HCT116 (cell line): ENCODE data around the gene CACNG1. TPM values are rescaled to one million over a fixed set of nuclear protein-coding genes. Genes with fewer than 3 reads are reported as not detected.

Experiments
- ATAC-seq: fragments of 200-7000 bp; cut with Tn5 transposase; 2 replicates; pipeline ENCODE4 v1.9.1; 2020; ENCODE audit warnings: mild to moderate bottlenecking, moderate library complexity
- BruUV-seq: library from RNA; stranded (reverse); fragments of 400-500 nt; replicated peaks from 2 replicates; lab custom pipeline; 2021; lab: Mats Ljungman, UMichigan
- CTCF ChIA-PET: fragments of 300-600 bp; sonication (Branson Sonifier 250); formaldehyde crosslinking; loops from one replicate; lab custom pipeline; 2021; ENCODE audit warnings: antibody characterized with exemption; lab: Charles Lee
- POLR2A ChIA-PET: fragments of 300-600, 350-600 bp; sonication (Branson Sonifier 250); formaldehyde crosslinking; loops from one replicate; lab custom pipeline; 2021; ENCODE audit warnings: antibody characterized with exemption; lab: Charles Lee
- RAD21 ChIA-PET, 2 experiments: fragments of 300-600 bp; sonication (Branson Sonifier 250); formaldehyde crosslinking; loops; one replicate each; lab custom pipeline; 2023; ENCODE audit warnings: low total read pairs in 2 of 2; ENCODE audit not compliant: uncharacterized antibody in 2 of 2, unreplicated experiment in 2 of 2, low non-redundant PET in 1 of 2; lab: Charles Lee
- DNase-seq: peaks from one replicate; pipeline ENCODE4 v3.0.0-alpha.2; 2010; ENCODE audit warnings: low read depth, low spot score
- H2AFZ ChIP-seq: fragments of 200-600 bp; shearing (Covaris generic), sonication (generic); 2 replicates; pipeline ENCODE4 v1.6.1; 2017; ENCODE audit warnings: low read depth, mixed run types, mixed read lengths, antibody characterized with exemption, low read length; ENCODE audit not compliant: poor library complexity, severe bottlenecking
- H3K27ac ChIP-seq: 2 replicates; pipeline ENCODE4 v1.5.1; 2012; ENCODE audit warnings: low read depth, low read length
- H3K27me3 ChIP-seq: fragments of 200-600 bp; sonication (generic); 2 replicates; pipeline ENCODE4 v1.6.1; 2016; ENCODE audit warnings: mixed run types, low read length, mixed read lengths; ENCODE audit not compliant: insufficient read depth
- H3K36me3 ChIP-seq, 2 experiments: fragments of 200-500 bp in 1 of 2; fragments of 200-600 bp in 1 of 2; sonication (Bioruptor generic) in 1 of 2; sonication (generic) in 1 of 2; 2 replicates each; pipeline versions ENCODE4 v1.5.1 to v1.6.1; 2014 to 2016; ENCODE audit warnings: low read length in 2 of 2, inconsistent platforms in 1 of 2, mixed read lengths in 1 of 2, mixed run types in 1 of 2; ENCODE audit not compliant: insufficient read depth in 2 of 2, control insufficient read depth in 1 of 2
- H3K4me1 ChIP-seq, 2 experiments: fragments of 200-600 bp in 1 of 2; sonication (generic) in 1 of 2; 2 replicates each; pipeline versions ENCODE4 v1.5.1 to v1.6.1; 2012 to 2017; ENCODE audit warnings: low read length in 2 of 2, inconsistent platforms in 1 of 2, mild to moderate bottlenecking in 1 of 2, mixed read lengths in 1 of 2, mixed run types in 1 of 2, moderate library complexity in 1 of 2; ENCODE audit not compliant: insufficient read depth in 2 of 2, control insufficient read depth in 1 of 2
- H3K4me2 ChIP-seq: fragments of 200-600 bp; sonication (generic); 2 replicates; pipeline ENCODE4 v1.6.1; 2017; ENCODE audit warnings: mixed run types, low read length, mixed read lengths
- H3K4me3 ChIP-seq, 2 experiments: fragments of 200-600 bp in 1 of 2; sonication (generic) in 1 of 2; replicated peaks in 1 of 2; 2 replicates each; pipeline ENCODE4 v1.5.1; 2011 to 2016; ENCODE audit warnings: low read length in 2 of 2, control low read depth in 1 of 2, low read depth in 1 of 2, mild to moderate bottlenecking in 1 of 2, mixed read lengths in 1 of 2, mixed run types in 1 of 2
- H3K79me2 ChIP-seq: fragments of 200-600 bp; sonication (generic); 2 replicates; pipeline ENCODE4 v1.6.1; 2017; ENCODE audit warnings: mild to moderate bottlenecking, mixed run types, low read length, moderate library complexity, mixed read lengths; ENCODE audit not compliant: insufficient read depth
- H3K9ac ChIP-seq: fragments of 200-600 bp; sonication (generic); 2 replicates; pipeline ENCODE4 v1.6.1; 2016; ENCODE audit warnings: low read length, mixed read lengths
- H3K9me2 ChIP-seq: fragments of 200-600 bp; sonication (generic), shearing (Covaris generic); 2 replicates; pipeline ENCODE4 v1.6.1; 2017; ENCODE audit warnings: mixed run types, mild to moderate bottlenecking, moderate library complexity; ENCODE audit not compliant: insufficient read depth
- H3K9me3 ChIP-seq, 2 experiments: fragments of 200-500 bp in 1 of 2; fragments of 200-600 bp in 1 of 2; sonication (Bioruptor generic) in 1 of 2; sonication (generic) in 1 of 2; 2 replicates each; pipeline ENCODE4 v1.6.1; 2014 to 2017; ENCODE audit warnings: low read length in 2 of 2, mixed read lengths in 2 of 2, inconsistent platforms in 1 of 2, low read depth in 1 of 2, mild to moderate bottlenecking in 1 of 2, mixed run types in 1 of 2, moderate library complexity in 1 of 2; ENCODE audit not compliant: control insufficient read depth in 1 of 2, insufficient read depth in 1 of 2
- H4K20me1 ChIP-seq: fragments of 200-600 bp; sonication (generic), shearing (Covaris generic); 2 replicates; pipeline ENCODE4 v1.6.1; 2017; ENCODE audit warnings: mixed run types, mild to moderate bottlenecking, moderate library complexity; ENCODE audit not compliant: insufficient read depth
- CBX3 ChIP-seq: IDR thresholded peaks from 2 replicates; pipeline ENCODE4 v1.6.1; 2012; ENCODE audit warnings: low read depth
- ELF1 ChIP-seq: IDR thresholded peaks from 2 replicates; pipeline ENCODE4 v1.6.1; 2012; ENCODE audit warnings: low read depth, borderline replicate concordance
- EZH2phosphoT487 ChIP-seq: fragments of 200-600 bp; IDR thresholded peaks from 2 replicates; pipeline ENCODE4 v1.6.1; 2018; ENCODE audit warnings: antibody characterized with exemption, borderline replicate concordance
- FOSL1 ChIP-seq: IDR thresholded peaks from 2 replicates; pipeline ENCODE4 v1.6.1; 2012; ENCODE audit warnings: low read depth
- RAD21 ChIP-seq: IDR thresholded peaks from 2 replicates; pipeline ENCODE4 v1.6.1; 2012; ENCODE audit warnings: low read depth, mild to moderate bottlenecking
- SRF ChIP-seq: IDR thresholded peaks from 2 replicates; pipeline ENCODE4 v1.6.1; 2012; ENCODE audit warnings: low read depth
- TCF7L2 ChIP-seq: IDR thresholded peaks from 2 replicates; pipeline ENCODE4 v1.7.0; 2011; ENCODE audit warnings: borderline replicate concordance, inconsistent platforms; ENCODE audit not compliant: insufficient read depth, insufficient read length; ENCODE audit errors: extremely low read depth
- YY1 ChIP-seq: IDR thresholded peaks from 2 replicates; pipeline ENCODE4 v1.6.1; 2011; ENCODE audit warnings: low read length, low read depth, moderate library complexity, mild to moderate bottlenecking; ENCODE audit not compliant: insufficient replicate concordance; ENCODE audit errors: extremely low read depth
- intact Hi-C: fragments of 100-400 bp; cut with micrococcal nuclease; formaldehyde crosslinking; loops from 2 replicates; pipeline ENCODE4 v1.10.0; 2022
- total RNA-seq: library from RNA; stranded (reverse); gene quantifications from one replicate; pipeline ENCODE4 v1.2.1, GENCODE V29; 2021; ENCODE audit not compliant: unreplicated experiment
- TF ChIP-seq, protein P1 (sequence below), 3 experiments: fragments of 200-600 bp in 1 of 3; sonication (generic) in 1 of 3; IDR thresholded peaks in 2 of 3; conservative IDR thresholded peaks in 1 of 3; 2 replicates each; pipeline ENCODE4 v1.5.1; 2012 to 2017; ENCODE audit warnings: low read depth in 2 of 3, low read length in 2 of 3, antibody characterized with exemption in 1 of 3, borderline replicate concordance in 1 of 3, control low read depth in 1 of 3, mild to moderate bottlenecking in 1 of 3, mixed read lengths in 1 of 3, mixed run types in 1 of 3, moderate library complexity in 1 of 3; ENCODE audit not compliant: insufficient read depth in 1 of 3
- TF ChIP-seq, protein P2 (sequence below): IDR thresholded peaks from 2 replicates; pipeline ENCODE4 v1.6.1; 2012
- TF ChIP-seq, protein P3 (sequence below): IDR thresholded peaks from 2 replicates; pipeline ENCODE4 v1.6.1; 2011; ENCODE audit warnings: mild to moderate bottlenecking, low read length, moderate library complexity; ENCODE audit not compliant: insufficient replicate concordance; ENCODE audit errors: extremely low read depth

Gene CACNG1
- total RNA-seq, 1 experiment from 2014 or later = not detected

DNA sequence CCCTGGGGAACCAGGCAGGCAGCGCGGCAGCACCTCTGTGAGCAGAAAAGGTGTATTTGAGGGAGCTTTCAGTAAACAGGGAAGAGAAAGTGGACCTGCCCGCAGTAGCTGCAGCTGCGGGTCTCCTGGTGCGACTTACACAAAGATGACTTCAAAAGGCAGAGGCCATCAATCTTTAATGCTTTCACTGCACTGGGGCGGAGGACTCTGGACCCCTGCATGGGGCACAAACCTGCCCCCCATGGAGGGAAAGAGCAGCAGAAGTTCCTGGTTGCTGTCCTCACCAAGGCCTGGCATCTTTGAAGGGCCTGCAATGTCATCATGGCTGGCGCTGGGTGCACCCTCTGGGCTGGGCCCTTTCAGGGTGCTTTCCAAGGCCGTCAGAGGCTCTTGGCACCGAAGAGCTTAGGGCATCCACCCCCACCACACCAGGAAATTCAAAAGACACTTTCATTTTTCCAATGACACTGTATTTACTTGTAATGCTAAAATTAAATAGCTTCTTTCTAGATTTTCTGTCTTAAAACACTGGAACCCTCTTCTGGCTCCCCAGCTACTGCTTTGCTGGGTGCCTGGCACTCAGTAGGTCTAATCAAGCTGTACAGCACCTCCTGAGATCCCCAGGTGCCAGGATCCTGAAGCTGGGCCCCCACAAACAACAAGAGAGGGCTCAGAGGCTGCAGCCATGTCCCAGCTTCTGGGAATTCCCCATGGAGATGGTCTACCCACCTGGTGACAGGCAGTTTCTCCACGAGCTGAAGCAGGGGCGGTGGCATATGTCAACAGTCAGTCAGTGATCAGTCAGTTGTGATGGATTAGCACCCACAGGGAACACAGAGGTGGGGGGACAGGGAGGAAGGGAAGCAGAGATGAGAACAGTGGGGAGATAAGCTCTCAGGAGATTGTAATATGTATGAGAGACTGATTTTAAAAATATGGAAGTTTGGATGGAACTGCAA, 2.1 kb upstream of the CACNG1 start:
- Histone ChIP-seq H3K27me3 (0 out of 2 replicates have a peak, but pooled peaks cover 4% of the 10 kb centered on the region), H2AFZ (no peak overlapping the region), H3K36me3 (no peaks in the 10 kb centered on the region), H3K4me2 (no peak overlapping the region), H3K9me2 (no peaks in the 10 kb centered on the region), H3K4me3 (no peak overlapping the region), H3K79me2 (no peaks in the 10 kb centered on the region), H3K4me1 (no peaks in the 10 kb centered on the region), H4K20me1 (no peaks in the 10 kb centered on the region), H3K9ac (no peak overlapping the region), H3K9me3 (no peaks in the 10 kb centered on the region; a peak in 1 of 4 replicates), H3K27ac (no peak overlapping the region)
- no TSS peak for BruUV-seq
- ChIA-PET POLR2A (no interaction called here), RAD21 (no interaction called here), CTCF (no interaction called here)
- intact Hi-C loops = no loop called here
- TF ChIP-seq TCF7L2 (no peak), ELF1 (no peak), SRF (no peak), YY1 (no peak), EZH2phosphoT487 (no peak), FOSL1 (no peak), CBX3 (no peak), RAD21 (no peak)
- TF ChIP-seq, protein P1, sequence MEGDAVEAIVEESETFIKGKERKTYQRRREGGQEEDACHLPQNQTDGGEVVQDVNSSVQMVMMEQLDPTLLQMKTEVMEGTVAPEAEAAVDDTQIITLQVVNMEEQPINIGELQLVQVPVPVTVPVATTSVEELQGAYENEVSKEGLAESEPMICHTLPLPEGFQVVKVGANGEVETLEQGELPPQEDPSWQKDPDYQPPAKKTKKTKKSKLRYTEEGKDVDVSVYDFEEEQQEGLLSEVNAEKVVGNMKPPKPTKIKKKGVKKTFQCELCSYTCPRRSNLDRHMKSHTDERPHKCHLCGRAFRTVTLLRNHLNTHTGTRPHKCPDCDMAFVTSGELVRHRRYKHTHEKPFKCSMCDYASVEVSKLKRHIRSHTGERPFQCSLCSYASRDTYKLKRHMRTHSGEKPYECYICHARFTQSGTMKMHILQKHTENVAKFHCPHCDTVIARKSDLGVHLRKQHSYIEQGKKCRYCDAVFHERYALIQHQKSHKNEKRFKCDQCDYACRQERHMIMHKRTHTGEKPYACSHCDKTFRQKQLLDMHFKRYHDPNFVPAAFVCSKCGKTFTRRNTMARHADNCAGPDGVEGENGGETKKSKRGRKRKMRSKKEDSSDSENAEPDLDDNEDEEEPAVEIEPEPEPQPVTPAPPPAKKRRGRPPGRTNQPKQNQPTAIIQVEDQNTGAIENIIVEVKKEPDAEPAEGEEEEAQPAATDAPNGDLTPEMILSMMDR (IDR thresholded peaks at IDR 0.05 in 2 of 3, conservative IDR thresholded peaks at IDR 0.05 in 1 of 3; ENCODE audit: borderline replicate concordance in 1 of 3, insufficient read depth in 1 of 3, low read depth in 2 of 3, low read length in 2 of 3) = no peak
- TF ChIP-seq, protein P2, sequence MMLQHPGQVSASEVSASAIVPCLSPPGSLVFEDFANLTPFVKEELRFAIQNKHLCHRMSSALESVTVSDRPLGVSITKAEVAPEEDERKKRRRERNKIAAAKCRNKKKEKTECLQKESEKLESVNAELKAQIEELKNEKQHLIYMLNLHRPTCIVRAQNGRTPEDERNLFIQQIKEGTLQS = no peak
- TF ChIP-seq, protein P3, sequence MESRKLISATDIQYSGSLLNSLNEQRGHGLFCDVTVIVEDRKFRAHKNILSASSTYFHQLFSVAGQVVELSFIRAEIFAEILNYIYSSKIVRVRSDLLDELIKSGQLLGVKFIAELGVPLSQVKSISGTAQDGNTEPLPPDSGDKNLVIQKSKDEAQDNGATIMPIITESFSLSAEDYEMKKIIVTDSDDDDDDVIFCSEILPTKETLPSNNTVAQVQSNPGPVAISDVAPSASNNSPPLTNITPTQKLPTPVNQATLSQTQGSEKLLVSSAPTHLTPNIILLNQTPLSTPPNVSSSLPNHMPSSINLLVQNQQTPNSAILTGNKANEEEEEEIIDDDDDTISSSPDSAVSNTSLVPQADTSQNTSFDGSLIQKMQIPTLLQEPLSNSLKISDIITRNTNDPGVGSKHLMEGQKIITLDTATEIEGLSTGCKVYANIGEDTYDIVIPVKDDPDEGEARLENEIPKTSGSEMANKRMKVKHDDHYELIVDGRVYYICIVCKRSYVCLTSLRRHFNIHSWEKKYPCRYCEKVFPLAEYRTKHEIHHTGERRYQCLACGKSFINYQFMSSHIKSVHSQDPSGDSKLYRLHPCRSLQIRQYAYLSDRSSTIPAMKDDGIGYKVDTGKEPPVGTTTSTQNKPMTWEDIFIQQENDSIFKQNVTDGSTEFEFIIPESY = no peak
- DNase-seq (no peak), ATAC-seq (no peak)
